Calu3 (cell line): ENCODE data around the gene ARHGAP22. TPM values are rescaled to one million over a fixed set of nuclear protein-coding genes. Genes with fewer than 3 reads are reported as not detected.

ENCODE experiments used
- BruUV-seq: library from RNA; stranded (reverse); fragments of 400-500 nt; replicated peaks from 2 replicates; lab custom pipeline; 2021; lab: Mats Ljungman, UMichigan
- CTCF ChIA-PET: fragments of 300-600 bp; sonication (Branson Sonifier 250); formaldehyde crosslinking; loops from one replicate; lab custom pipeline; 2022; ENCODE audit warnings: antibody characterized with exemption; lab: Charles Lee
- DNase-seq: peaks from one replicate; pipeline ENCODE4 v3.0.0; 2022
- H3K27ac Mint-ChIP-seq: one replicate; pipeline ENCODE4 v1.8.0; 2022; ENCODE audit warnings: mixed read lengths; ENCODE audit not compliant: unreplicated experiment
- H3K27me3 Mint-ChIP-seq: one replicate; pipeline ENCODE4 v1.8.0; 2022; ENCODE audit warnings: mixed read lengths; ENCODE audit not compliant: unreplicated experiment
- H3K36me3 Mint-ChIP-seq: one replicate; pipeline ENCODE4 v1.8.0; 2022; ENCODE audit warnings: mild to moderate bottlenecking, moderate library complexity, mixed read lengths; ENCODE audit not compliant: insufficient read depth, unreplicated experiment
- H3K4me1 Mint-ChIP-seq: one replicate; pipeline ENCODE4 v1.8.0; 2022; ENCODE audit warnings: mild to moderate bottlenecking, low read depth, mixed read lengths; ENCODE audit not compliant: unreplicated experiment
- H3K4me3 Mint-ChIP-seq: one replicate; pipeline ENCODE4 v1.8.0; 2022; ENCODE audit warnings: mild to moderate bottlenecking, low read depth, moderate library complexity, mixed read lengths; ENCODE audit not compliant: unreplicated experiment
- H3K9me3 Mint-ChIP-seq: one replicate; pipeline ENCODE4 v1.8.0; 2022; ENCODE audit warnings: low read depth, mixed read lengths; ENCODE audit not compliant: unreplicated experiment
- intact Hi-C: fragments of 100-400 bp; cut with micrococcal nuclease; formaldehyde crosslinking; loops from one replicate; pipeline ENCODE4 v1.10.0; 2022; ENCODE audit not compliant: unreplicated experiment
- total RNA-seq: library from RNA; stranded (reverse); gene quantifications from 2 replicates; pipeline ENCODE4 v1.2.3, GENCODE V29; 2022
- TF ChIP-seq, protein P1 (sequence below): fragments of 200-600 bp; IDR thresholded peaks from one replicate; pipeline ENCODE4 v1.8.0; 2022; ENCODE audit warnings: antibody characterized with exemption; ENCODE audit not compliant: unreplicated experiment

Gene ARHGAP22
- total RNA-seq, 1 experiment from 2014 or later, result 1.0 TPM

GRCh38 chr10:48455392-48456151 is 149.3 kb downstream of the ARHGAP22 start:
- H3K4me1 Mint-ChIP-seq, result no peaks in the 10 kb centered on the region
- H3K27ac Mint-ChIP-seq, result no peak overlapping the region
- H3K27me3 Mint-ChIP-seq, result peaks cover 8% of the 10 kb centered on the region
- BruUV-seq, result no TSS peak
- no peaks in the 10 kb centered on the region for H3K36me3 Mint-ChIP-seq
- intact Hi-C loops, result no loop called here
- no peak overlapping the region for H3K4me3 Mint-ChIP-seq
- no peaks in the 10 kb centered on the region for H3K9me3 Mint-ChIP-seq
- no peak for DNase-seq
- TF ChIP-seq, protein P1, sequence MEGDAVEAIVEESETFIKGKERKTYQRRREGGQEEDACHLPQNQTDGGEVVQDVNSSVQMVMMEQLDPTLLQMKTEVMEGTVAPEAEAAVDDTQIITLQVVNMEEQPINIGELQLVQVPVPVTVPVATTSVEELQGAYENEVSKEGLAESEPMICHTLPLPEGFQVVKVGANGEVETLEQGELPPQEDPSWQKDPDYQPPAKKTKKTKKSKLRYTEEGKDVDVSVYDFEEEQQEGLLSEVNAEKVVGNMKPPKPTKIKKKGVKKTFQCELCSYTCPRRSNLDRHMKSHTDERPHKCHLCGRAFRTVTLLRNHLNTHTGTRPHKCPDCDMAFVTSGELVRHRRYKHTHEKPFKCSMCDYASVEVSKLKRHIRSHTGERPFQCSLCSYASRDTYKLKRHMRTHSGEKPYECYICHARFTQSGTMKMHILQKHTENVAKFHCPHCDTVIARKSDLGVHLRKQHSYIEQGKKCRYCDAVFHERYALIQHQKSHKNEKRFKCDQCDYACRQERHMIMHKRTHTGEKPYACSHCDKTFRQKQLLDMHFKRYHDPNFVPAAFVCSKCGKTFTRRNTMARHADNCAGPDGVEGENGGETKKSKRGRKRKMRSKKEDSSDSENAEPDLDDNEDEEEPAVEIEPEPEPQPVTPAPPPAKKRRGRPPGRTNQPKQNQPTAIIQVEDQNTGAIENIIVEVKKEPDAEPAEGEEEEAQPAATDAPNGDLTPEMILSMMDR, result no peak
- CTCF ChIA-PET, result no interaction called here

GRCh38 chr10:48455055-48455391 is 149.8 kb downstream of the ARHGAP22 start:
- Mint-ChIP-seq H3K27me3 (peaks cover 2% of the 10 kb centered on the region), H3K9me3 (no peaks in the 10 kb centered on the region), H3K27ac (no peak overlapping the region), H3K4me3 (no peak overlapping the region), H3K4me1 (no peaks in the 10 kb centered on the region), H3K36me3 (no peaks in the 10 kb centered on the region)
- TF ChIP-seq, protein P1, result no peak
- BruUV-seq, result no TSS peak
- CTCF ChIA-PET, result no interaction called here
- no peak for DNase-seq
- intact Hi-C loops, result no loop called here

- no TSS peak for BruUV-seq
- no peak for DNase-seq
- no peak overlapping the region for H3K4me3 Mint-ChIP-seq
- no peak overlapping the region for H3K27ac Mint-ChIP-seq
- no peaks in the 10 kb centered on the region for H3K36me3 Mint-ChIP-seq
- H3K9me3 Mint-ChIP-seq, result no peaks in the 10 kb centered on the region
- H3K4me1 Mint-ChIP-seq, result no peaks in the 10 kb centered on the region
- no peaks in the 10 kb centered on the region for H3K27me3 Mint-ChIP-seq
- CTCF ChIA-PET, result interaction anchor here (1.2 kb wide), 1 partner anchor 10 kb away, joined by 7 read pairs; no protein-coding TSS in a partner anchor
- intact Hi-C loops, result no loop called here
- TF ChIP-seq, protein P1, result no peak
Observed at GRCh38 chr10:48454302-48455054, 150.4 kb downstream of the ARHGAP22 start.

- intact Hi-C loops, result no loop called here
- no peaks in the 10 kb centered on the region for H3K36me3 Mint-ChIP-seq
- no peak overlapping the region for H3K27ac Mint-ChIP-seq
- H3K9me3 Mint-ChIP-seq, result no peaks in the 10 kb centered on the region
- no peak overlapping the region for H3K4me3 Mint-ChIP-seq
- CTCF ChIA-PET, result interaction anchor here (1.2 kb wide), 1 partner anchor 9 kb away, joined by 7 read pairs; no protein-coding TSS in a partner anchor
- H3K4me1 Mint-ChIP-seq, result no peaks in the 10 kb centered on the region
- TF ChIP-seq, protein P1, result no peak
- DNase-seq, result no peak
- H3K27me3 Mint-ChIP-seq, result no peaks in the 10 kb centered on the region
- BruUV-seq, result no TSS peak
Observed at GRCh38 chr10:48453451-48454301, 151.2 kb downstream of the ARHGAP22 start.
